ENCODE results near the gene CHRNB4. TPM values are rescaled to one million over a fixed set of nuclear protein-coding genes. Genes with fewer than 3 reads are reported as not detected.

CHRNB4 gene
- total RNA-seq, 1 donor from 2014 or later, result not detected

DNA sequence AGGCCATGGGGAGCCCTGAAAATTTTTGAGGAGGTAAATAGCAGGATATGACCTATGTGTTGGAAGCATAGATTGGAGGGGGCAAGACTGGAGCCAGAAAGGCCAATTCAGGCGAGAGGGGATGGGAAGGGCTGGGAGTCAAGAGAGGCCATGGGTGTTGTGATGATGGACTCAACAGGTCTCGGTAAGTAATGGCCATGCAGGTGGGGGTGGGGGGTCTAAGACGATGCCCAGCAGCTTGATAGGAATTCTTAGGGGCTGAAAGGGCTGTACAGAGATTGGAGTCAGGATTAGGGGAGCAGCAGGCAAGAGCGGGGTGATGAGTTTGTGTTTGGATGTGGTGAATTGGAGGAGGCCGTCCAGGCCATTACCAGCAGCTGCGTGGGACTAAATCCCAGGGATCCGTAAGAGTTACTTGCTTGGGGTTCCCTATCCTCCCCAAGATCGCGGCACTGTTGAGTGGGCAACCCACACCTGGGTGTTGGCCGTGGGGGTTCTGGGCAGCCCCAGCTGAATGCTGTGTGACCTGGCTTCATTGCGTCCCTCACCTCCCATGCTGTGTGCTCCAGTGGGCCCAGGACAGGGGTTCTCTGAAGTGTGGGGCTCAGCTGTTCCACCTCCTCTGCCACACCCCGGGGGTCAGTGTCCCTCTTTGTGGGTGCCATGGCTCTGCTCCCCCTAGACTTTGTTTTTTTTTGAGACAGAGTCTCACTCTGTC, 41.8 kb upstream of the CHRNB4 start:
- Histone ChIP-seq H3K4me3 (ENCODE audit: low read depth, low read length) (no peak overlapping the region), H3K27me3 (ENCODE audit: control insufficient read depth, insufficient read depth, low read length) (no peaks in the 10 kb centered on the region), H3K36me3 (ENCODE audit: control insufficient read depth, insufficient read depth, low read length) (no peaks in the 10 kb centered on the region)
- no peak for FAIRE-seq
- TF ChIP-seq, protein P1, sequence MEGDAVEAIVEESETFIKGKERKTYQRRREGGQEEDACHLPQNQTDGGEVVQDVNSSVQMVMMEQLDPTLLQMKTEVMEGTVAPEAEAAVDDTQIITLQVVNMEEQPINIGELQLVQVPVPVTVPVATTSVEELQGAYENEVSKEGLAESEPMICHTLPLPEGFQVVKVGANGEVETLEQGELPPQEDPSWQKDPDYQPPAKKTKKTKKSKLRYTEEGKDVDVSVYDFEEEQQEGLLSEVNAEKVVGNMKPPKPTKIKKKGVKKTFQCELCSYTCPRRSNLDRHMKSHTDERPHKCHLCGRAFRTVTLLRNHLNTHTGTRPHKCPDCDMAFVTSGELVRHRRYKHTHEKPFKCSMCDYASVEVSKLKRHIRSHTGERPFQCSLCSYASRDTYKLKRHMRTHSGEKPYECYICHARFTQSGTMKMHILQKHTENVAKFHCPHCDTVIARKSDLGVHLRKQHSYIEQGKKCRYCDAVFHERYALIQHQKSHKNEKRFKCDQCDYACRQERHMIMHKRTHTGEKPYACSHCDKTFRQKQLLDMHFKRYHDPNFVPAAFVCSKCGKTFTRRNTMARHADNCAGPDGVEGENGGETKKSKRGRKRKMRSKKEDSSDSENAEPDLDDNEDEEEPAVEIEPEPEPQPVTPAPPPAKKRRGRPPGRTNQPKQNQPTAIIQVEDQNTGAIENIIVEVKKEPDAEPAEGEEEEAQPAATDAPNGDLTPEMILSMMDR (IDR thresholded peaks at IDR 0.05; ENCODE audit: insufficient read depth, low read length, severe bottlenecking), result no peak
- DNase-seq (ENCODE audit: low read depth), result no peak

DNA sequence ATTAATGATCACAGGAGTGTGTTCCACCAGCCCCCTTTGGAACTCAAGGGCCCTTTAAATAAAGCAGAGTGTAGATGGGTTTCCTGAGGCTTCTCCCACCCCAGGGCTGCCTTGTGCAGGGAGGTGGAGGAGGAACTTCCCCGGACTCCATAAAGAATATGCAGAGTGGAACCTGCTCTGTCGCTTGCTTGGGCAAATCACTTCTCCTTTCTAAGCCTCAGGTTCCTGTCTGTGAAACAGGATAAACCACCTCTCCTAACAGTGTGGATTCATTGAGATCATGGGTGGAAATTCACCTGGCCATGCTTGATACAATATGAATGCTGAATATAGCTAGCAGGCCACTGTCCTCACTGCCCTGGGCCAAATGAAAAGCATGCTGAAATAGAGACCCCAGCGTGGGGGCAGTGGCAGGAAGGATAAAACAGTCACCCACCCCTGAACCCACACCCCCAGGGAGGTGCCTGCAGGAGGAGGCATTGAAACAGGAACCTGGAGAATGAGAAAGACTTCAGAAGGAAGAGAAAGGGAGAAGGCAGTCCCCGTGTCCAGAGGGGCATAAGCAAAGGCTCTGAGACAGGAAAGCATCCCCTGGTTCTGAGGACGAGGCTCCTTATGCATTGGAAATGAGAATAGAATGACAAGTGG, 41.1 kb upstream of the CHRNB4 start:
- DNase-seq (ENCODE audit: low read depth) (no peak), FAIRE-seq (no peak)
- no peaks in the 10 kb centered on the region for H3K36me3 ChIP-seq (ENCODE audit: control insufficient read depth, insufficient read depth, low read length)
- TF ChIP-seq, protein P1 (IDR thresholded peaks at IDR 0.05; ENCODE audit: insufficient read depth, low read length, severe bottlenecking), result no peak
- no peak overlapping the region for H3K4me3 ChIP-seq (ENCODE audit: low read depth, low read length)
- H3K27me3 ChIP-seq (ENCODE audit: control insufficient read depth, insufficient read depth, low read length), result no peaks in the 10 kb centered on the region

DNA sequence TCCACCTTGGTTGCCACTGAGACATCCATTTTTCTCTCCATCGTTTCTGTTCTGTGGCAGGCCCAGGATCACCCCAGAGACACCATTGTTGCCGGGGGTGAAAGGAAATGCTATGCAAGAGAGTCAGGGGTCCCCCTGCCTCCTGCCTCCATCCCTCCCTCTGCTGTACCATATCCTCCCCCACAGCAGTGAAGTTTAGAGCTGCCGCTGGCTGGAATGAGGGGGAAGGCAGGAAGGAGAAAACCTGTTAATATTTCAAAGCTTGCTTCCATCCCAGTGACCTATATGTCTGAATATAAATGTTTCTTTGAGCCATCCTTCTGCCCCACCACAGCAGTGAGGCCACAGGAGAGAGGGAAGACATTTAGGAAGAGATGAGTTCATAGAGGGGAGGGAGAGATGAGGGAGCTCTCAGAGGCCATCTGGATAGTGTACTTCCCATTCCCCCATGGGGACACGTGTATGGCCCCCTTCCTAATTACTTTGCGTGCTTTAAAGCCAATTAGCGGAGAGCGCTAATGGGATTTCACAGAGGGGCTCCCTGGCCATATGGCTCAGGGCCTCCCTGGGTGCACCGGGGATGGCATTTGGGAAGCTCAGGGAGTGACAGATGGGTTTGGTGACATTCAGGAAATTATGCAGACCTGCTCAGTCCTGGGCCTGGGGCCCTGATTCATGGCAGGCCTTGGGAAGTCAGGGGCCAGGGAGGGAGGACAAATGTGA, 40.4 kb upstream of the CHRNB4 start:
- no peak for FAIRE-seq
- no peak for DNase-seq (ENCODE audit: low read depth)

DNA sequence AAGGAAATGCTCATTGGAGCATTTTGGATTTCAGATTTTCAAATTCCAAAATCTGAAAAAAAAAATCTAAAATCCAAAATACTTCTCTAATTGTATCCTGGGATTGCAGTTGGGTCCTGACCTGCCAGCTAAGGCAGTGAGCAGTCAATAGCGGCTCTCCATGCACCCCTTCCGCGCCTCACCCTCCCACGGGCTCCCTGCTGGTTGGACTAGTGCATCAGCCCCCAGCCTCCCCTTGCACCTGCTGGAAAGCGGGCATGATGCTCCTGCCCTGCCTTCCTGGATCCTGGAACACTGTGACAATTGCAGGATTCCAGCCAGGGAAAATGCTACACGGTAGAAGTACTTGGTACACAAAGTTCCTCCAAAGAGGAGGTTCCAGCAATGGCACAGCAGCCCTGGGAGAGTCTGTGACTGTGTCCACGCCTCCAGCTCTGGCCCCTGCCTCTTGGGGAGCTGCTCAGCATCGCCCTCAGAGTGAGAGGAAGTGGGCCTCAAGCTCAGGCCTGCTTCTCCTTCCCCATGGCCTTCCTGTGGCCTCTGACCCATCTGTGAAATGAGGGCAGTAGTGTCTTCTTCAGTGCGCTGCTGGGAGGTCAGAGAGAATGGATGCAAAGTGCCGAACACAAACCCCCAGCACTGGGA, 39.5 kb upstream of the CHRNB4 start:
- Histone ChIP-seq H3K36me3 (ENCODE audit: control insufficient read depth, insufficient read depth, low read length) (no peaks in the 10 kb centered on the region), H3K4me3 (ENCODE audit: low read depth, low read length) (no peak overlapping the region), H3K27me3 (ENCODE audit: control insufficient read depth, insufficient read depth, low read length) (no peaks in the 10 kb centered on the region)
- DNase-seq (ENCODE audit: low read depth), result no peak
- TF ChIP-seq, protein P1 (IDR thresholded peaks at IDR 0.05; ENCODE audit: insufficient read depth, low read length, severe bottlenecking), result no peak
- FAIRE-seq, result no peak

More for the DNA sequence above, 40.4 kb upstream of the CHRNB4 start:
- TF ChIP-seq, protein P1 (IDR thresholded peaks at IDR 0.05; ENCODE audit: insufficient read depth, low read length, severe bottlenecking), result no peak
- no peaks in the 10 kb centered on the region for H3K27me3 ChIP-seq (ENCODE audit: control insufficient read depth, insufficient read depth, low read length)
- no peaks in the 10 kb centered on the region for H3K36me3 ChIP-seq (ENCODE audit: control insufficient read depth, insufficient read depth, low read length)
- no peak overlapping the region for H3K4me3 ChIP-seq (ENCODE audit: low read depth, low read length)

DNA sequence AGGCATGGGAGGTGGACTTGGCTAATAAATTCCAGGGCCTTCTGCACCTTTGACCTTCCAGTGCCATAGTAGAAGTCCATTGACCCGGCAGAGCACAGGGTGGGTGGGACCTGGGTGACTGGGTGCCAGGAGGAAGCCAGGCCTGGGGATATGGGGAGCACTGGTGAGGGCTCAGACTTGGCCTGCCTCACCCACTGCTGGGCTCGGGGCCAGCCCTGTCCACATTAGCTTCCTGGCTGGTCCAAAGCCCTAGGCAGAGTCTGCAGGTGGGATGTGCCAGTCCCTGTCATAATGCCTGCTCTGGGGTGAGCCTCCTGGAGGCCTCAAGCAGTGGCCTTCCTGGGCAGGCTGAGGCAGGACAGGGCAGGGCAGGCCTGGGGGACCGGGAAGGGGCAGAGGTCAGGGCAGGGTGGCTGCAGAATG, 38.1 kb upstream of the CHRNB4 start:
- DNase-seq (ENCODE audit: low read depth) (no peak), FAIRE-seq (no peak)
- no peaks in the 10 kb centered on the region for H3K27me3 ChIP-seq (ENCODE audit: control insufficient read depth, insufficient read depth, low read length)
- TF ChIP-seq, protein P1 (IDR thresholded peaks at IDR 0.05; ENCODE audit: insufficient read depth, low read length, severe bottlenecking), result no peak
- no peak overlapping the region for H3K4me3 ChIP-seq (ENCODE audit: low read depth, low read length)
- H3K36me3 ChIP-seq (ENCODE audit: control insufficient read depth, insufficient read depth, low read length), result no peaks in the 10 kb centered on the region
